Stimulated activated CD4-positive, alpha-beta T cell treated with anti-CD3 and anti-CD28 coated beads, Interleukin-1b, Interleukin-23, amount 100 ng/mL, for 1 hour (primary cell): Measurements from ENCODE around the gene ZNF654.
"Not testable (repeated sequence)": the region's sequence is repeated elsewhere in the genome, so short reads cannot be mapped to it uniquely, and the experiment has no call there.

ENCODE experiments used
- DNase-seq, 2 donors: peaks; one replicate each; pipeline ENCODE4 v3.0.0-alpha.2; 2020; ENCODE audit warnings: low read depth in 2 of 2

ZNF654 gene

GRCh38 chr3:88058581-88059379, at the start of gene ZNF654, which contains the start of gene CGGBP1:
Gene ZNF654 (plus strand): TSS chr3:88059255. CDS start chr3:88059320, 65 bp downstream.
Gene CGGBP1 (minus strand): TSS chr3:88059005. CDS start chr3:88055976, 3,029 bp downstream.
- peak; percentile 96 to 99 for DNase-seq

GRCh38 chr3:88010810-88011209, 48.2 kb upstream of the ZNF654 start:
- no peak for DNase-seq

GRCh38 chr3:88013592-88013991, 45.5 kb upstream of the ZNF654 start:
- no peak for DNase-seq

GRCh38 chr3:88015656-88016055, 43.4 kb upstream of the ZNF654 start:
- DNase-seq, result not testable (repeated sequence)

GRCh38 chr3:88019024-88019423, 40.0 kb upstream of the ZNF654 start:
- no peak for DNase-seq

- no peak for DNase-seq
Measured at GRCh38 chr3:88025001-88025552, 34.0 kb upstream of the ZNF654 start.

GRCh38 chr3:88028876-88029275, 30.2 kb upstream of the ZNF654 start:
- DNase-seq, result no peak

GRCh38 chr3:88030210-88030609, 28.8 kb upstream of the ZNF654 start:
- DNase-seq, result no peak

- no peak for DNase-seq
Measured at GRCh38 chr3:88031642-88032077, 27.4 kb upstream of the ZNF654 start.

GRCh38 chr3:88032245-88032644, 26.8 kb upstream of the ZNF654 start:
- DNase-seq, result no peak

- DNase-seq, result no peak
Measured at GRCh38 chr3:88033079-88033478, 26.0 kb upstream of the ZNF654 start.

GRCh38 chr3:88033808-88034207, 25.2 kb upstream of the ZNF654 start:
- DNase-seq, result no peak

- no peak for DNase-seq
Measured at GRCh38 chr3:88034491-88035275, 24.4 kb upstream of the ZNF654 start.

- DNase-seq, result no peak
Measured at GRCh38 chr3:88036221-88036620, 22.8 kb upstream of the ZNF654 start.

- no peak for DNase-seq
Measured at GRCh38 chr3:88038566-88038965, 20.5 kb upstream of the ZNF654 start.

GRCh38 chr3:88040529-88040928, 18.5 kb upstream of the ZNF654 start:
- DNase-seq, result no peak

- DNase-seq, result no peak
Measured at GRCh38 chr3:88041005-88041404, 18.1 kb upstream of the ZNF654 start.

GRCh38 chr3:88044411-88044810, 14.6 kb upstream of the ZNF654 start:
- no peak for DNase-seq

GRCh38 chr3:88046766-88047165, 12.3 kb upstream of the ZNF654 start:
- DNase-seq, result no peak

- no peak for DNase-seq
Measured at GRCh38 chr3:88057630-88058305, 1.3 kb upstream of the ZNF654 start.

- DNase-seq, result no peak
Measured at GRCh38 chr3:88058306-88058580, 812 bp upstream of the ZNF654 start.
